Fibroblast of peridontal ligament (primary cell): ENCODE data around the gene GCK.
"Not testable (repeated sequence)": the region's sequence is repeated elsewhere in the genome, so short reads cannot be mapped to it uniquely, and the experiment has no call there.

ENCODE experiments used
- DNase-seq: peaks from one replicate; pipeline ENCODE4 v3.0.0-alpha.2; 2010; ENCODE audit errors: extremely low read depth

GCK gene

DNA sequence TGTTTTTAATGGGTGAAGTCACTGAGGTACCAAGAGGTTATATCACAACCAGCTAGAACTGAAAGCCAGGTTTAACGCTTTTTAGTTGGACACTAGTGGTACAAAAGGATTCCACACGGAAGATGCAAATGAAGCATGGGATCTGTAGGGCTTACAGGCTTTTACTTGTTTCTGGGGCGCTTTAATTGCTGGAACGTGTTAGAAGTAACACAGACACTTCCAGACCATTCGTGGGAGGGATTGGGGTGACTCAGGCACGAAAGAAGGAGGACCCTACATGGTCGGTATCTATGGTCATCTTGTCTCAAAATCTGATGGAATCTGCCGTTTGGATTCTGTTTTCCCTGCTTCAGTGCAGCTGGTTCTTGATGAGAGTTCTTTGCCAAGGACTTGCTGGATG, 12.6 kb upstream of the GCK start:
- no peak for DNase-seq

DNA sequence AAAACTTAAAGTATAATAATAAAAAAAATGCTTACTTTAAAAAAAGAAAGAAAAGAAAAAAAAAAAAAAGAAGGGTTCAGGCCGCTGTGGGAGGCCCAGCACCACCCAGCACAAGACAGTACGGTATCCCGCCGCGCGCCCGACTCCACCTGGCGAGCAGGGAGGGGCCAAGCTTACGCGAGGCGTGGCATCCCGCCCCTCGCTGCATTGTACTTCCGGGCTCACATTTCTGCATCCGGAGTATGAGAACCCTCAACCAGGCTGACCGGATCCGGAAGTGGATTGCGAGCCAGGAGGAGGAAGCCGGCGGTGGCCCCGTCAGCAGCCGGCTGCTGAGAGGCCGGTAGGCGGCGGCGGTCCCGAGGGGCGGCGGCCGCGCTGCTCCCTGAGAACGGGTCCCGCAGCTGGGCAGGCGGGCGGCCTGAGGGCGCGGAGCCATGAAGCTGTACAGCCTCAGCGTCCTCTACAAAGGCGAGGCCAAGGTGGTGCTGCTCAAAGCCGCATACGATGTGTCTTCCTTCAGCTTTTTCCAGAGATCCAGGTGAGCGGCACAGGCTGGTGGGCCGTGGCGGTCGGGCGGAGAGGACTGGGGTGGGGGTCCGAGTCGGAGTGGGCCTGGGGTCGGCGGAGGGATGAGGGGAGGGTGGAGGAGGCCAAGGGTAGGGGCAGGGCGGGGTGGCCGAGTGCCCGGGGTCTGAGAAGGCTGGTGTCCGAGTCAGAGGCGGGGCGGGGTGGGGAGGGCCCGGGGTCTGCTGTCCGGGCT, 11.6 kb upstream of the GCK start, which contains the start of gene YKT6:
Gene YKT6, plus strand, starts transcription at position 280 of the 763 bp plus-strand sequence. Its CDS starts 158 bp downstream, at position 438.
- DNase-seq, result peak; percentile 89

DNA sequence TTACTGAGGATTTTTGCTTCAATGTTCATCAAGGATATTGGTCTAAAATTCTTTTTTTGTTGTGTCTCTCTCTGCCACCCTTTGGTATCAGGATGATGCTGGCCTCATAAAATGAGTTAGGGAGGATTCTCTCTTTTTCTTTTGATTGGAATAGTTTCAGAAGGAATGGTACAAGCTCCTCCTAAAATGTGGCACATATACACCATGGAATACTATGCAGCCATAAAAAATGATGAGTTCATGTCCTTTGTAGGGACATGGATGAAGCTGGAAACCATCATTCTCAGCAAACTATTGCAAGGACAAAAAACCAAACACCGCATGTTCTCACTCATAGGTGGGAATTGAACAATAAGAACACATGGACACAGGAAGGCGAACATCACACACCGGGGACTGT, 10.9 kb upstream of the GCK start:
- DNase-seq, result not testable (repeated sequence)

DNA sequence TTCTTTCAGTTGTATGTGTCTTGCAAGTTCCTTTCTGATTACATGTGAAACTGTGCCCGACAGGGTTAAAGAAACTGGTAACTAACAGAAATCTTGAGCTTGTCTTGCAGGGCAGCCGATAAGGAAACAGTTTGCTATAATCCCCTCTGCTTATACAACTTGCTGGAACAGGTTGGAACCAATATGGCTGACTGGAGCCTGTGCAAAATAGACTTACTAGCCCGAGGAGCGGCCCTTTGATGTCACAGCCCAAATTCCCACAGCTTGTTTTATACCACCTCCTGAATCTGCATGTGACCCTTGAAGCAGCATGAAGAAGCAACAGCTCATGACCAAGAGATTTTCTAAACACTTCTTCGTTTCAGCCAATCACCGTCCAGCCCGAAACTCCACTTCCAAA, 8.2 kb upstream of the GCK start:
- no peak for DNase-seq

DNA sequence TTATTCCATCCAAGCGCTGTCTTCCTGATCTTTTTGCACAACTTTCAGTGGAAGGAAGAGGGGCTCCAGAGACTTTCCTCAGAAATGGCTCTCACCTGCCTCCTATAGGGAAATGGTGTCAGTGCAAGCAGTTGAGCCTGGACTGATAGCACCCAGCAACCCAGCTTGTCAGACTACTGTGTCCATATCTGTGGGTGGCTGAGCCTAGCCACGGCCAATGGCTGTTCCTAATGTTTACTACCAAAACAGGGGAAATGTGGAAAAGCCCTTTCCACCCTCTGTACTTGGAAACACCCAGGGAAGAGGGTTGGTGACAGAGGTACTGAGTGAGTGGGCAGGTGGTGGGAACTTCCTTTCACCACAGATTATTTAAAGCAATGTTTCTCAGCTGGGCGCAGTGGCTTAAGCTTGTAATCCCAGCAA, 7.2 kb upstream of the GCK start:
- DNase-seq, result peak; percentile 71

DNA sequence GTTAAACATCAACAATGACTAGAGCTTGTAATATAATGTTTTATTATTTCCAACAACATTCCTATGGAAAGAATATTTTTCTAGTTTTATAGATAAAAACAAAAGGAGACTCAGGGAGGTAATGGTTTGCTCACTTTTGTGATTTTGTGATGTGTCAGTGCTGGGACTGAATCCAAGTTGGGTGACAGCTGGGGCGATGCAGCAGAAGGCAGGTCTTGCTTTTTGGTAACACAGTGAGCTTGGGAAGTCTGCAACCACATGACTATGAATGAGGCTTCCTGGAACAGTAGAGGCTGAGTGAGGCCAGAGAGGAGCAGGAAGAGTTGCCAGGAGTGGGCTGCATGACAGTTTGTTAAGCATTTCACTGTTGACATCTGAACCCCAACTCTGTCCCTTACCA, 6.7 kb upstream of the GCK start:
- DNase-seq, result no peak

DNA sequence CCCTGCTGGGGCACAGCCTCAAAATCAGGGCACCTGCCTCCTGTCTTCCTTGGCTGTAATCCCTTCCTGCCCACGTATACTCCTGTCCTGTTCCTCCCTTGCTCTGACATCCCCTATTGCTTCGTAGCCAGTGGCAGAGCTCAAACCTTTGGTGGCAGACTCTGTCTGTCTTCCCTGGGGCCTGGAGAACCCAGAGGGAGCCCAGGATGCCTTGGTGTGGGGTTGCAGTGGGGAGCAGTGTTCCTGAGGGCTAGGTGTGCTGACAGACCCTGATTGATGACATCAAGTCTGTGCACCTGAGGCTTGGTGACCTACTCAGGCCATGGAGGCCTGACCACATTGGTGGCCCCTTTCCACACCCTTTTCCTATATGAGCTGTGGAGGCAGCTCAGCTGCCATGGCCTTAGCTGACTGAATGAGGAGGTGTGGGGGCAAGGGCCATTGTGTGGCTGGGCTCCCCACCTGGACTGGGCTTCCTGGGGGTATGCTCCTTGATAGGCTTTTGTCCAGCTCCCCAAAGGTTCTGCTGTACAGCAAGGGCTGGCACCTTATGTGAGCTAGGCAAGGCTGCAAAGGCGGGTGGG, 5.4 kb upstream of the GCK start:
- no peak for DNase-seq

DNA sequence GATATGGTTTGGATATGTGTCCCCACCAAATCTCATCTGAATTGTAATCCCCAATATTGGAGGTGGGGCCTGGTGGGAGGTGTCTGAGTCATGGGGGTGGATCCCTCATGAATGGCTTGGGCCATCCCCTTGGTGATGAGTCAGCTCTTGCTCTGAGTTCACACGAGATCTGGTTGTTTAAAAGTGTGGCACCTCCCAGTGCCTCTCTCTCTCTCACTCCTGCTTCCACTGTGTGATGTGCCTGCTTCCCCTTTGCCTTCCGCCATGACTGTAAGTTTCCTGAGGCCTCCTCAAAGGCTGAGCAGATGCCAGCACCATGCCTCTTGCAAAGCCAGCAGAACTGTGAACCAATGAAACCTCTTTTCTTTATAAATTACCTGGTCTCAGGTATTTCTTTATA, 4.8 kb upstream of the GCK start:
- DNase-seq, result no peak

DNA sequence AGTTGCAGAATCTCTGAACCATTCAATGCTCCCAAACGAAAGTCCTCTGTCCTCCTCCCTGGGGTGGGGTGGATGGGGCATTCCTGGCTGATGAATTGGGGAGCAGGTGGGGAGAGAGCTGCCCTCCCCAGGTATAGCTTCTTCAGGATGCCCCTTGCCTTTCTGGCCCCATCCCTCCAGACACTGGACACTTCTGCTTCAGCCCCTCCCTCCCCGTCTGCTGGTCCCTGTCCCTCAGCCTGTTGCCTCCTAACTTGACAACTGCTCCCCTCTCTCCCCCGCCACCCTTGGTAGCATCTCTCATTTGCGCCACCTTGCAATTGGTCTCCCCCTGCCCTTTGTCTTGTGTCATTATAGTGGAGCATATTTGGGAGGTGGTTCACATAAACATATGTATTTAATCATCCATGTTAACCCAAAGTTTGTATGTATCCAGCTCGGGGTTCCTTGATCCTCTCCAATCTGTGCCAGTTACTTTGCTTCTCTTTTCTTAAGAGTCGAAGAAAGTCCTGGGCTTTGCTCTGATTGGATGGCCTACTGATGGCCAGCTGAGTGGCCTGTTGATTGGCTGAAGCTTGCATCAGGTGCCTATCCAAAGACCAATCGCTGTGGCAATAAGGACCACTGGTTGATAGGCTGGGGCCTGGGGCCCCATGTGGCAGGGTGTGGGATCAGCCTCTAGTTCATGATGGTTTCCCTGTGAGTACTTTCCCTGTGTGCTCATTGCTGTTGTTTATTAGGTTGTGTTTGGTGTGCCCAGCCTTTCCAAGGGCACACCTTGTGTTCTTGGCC, 4.0 kb upstream of the GCK start:
- DNase-seq, result no peak

DNA sequence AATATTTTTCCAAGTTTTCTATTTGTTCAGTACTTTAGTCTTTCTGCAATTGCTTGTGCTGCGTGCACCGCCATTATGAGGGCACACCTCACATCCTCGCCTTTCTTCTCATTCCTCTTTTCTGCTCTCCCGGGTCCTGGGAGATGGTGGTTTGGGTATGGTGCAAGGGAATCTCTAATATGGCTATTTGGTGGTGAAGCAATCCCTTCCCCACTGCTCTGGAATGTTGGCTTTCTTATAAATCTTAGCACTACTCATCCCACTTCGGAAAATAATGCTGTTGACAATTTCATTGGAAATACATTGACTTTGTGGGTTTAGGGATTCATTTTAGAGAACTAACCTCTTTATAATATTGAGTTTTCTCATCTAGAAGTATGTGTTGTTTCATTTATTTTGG, 1.9 kb upstream of the GCK start:
- no peak for DNase-seq

DNA sequence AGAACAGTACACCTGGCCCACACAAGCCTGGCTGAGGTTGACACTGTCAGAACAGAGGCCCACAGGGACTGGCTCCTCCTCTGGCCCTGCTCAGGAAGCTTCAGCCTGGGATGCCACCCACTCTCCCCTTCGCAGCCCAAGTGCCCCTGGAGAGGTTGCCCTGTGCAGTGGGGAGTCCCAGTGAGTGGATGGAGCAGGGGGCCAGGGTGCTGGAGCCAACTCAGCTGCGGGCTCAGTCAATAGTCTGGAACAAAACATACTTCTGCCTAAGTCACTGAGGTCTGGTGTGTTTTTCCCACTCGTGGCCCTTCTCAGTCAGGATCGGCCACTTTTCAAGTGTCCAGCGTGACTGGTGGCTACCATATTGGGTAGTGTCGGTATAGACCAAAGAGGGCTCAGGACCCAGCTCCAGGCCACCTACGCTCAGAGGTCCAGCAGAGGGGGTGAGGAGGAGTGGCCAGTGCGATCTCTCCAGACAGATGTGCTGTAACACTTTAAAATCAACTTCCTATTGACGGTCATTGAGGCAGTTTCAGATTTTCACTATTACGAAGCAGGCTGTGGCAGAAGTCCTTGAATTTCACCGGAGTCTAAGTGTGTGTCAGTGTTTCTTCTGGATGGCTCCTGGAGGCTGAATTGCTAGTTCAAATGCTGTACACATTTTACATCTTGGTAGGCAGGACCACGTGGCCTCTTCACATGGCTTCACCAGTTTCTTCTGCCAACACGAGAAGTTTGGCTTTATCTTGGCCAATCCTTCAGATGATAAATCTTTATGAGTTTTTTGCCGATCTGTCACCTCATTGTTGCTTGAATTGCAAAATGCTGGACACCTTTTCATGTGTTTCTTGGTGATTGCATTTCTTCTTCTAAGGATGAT, 994 bp upstream of the GCK start:
- no peak for DNase-seq

DNA sequence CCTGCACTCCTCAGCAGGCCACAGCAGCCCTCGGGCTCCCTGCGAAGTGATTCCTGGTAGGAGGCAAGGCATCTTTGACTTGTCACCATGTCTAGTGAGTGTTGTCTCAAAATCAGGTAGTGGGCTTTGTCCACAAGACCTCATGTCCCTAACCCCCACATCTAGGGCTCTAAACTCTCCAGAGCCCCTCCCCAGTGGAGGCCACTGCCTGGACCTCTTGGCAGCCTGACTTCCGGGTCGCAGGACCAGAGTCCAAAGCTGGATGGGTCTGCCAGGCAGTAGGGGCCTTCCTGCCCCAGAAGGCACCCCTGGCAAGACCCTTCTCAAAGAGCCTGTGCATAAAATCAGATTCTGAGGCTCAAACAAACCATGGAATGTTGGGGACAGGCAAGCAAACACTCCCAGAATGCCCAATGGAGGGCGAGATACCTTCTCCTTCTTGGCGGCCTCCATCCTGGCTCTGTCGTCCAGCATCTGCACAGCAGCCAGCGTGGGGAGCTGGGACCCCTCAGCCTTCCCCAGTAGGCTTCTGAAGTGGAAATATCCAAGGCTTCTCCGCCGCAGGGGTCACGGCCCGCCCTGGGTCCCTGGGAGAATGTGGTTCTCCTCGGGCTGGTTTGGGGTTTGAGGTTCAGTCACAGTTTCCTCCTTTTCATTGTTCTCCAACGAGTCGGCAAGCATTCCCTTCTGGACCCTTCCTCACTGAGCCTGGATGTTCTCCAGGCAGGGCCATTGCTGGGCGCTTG, 586 bp downstream of the GCK start:
- no peak for DNase-seq

DNA sequence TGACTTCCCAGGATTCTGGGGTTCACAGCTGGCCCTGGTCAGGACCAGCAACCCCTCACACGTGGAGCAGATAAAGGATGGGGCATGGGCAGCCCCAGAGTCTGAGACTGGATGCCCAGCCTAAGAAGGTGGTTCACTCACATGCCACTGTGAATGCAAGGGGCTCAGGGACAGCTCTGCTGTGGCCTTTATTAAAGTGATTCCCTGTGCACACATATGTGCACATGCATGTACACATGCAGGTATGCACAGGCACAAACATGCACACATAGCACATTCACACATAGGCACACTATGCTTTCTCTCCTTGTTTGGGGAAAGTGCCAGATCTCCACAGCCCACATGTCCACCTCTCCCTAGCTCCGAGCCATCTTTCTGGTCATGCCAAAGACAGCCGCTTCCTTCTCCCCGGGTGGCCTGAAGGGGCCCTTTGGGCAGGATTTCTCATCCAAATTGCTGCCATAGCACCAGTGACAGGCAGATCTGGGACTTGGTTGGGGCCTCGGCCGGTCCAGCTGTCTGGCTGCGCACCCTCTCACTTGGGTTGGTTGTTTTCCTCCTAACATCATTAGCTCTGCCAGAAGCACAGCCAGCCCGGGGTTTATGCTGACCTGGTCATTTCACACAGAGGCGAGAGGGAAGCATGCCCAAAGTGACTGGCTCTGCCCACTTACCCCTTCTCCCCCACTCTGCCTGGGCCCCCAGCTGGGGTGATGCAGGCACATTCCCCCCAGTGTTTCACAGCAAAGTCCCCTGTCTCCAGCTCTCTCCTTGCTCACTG, 1.4 kb downstream of the GCK start:
- no peak for DNase-seq

DNA sequence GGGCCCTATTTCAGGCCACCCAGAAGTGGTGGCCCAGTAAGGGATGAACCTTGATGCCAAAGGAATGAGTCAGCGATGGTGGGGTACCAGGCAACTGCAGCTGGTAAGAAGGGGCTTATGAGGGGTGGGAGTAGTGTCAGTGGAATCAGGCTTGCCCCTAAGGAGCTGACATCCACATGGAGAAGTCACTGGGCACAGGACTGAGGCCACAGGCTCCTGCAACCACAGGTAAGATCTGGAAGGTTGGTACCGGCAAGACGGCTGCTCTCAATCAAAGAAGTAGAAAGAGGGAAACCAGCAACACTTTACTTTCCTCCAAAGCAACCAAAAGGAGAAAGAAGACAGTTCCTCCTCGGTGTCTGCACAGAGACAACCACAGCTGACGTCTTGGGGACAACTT, 2.5 kb downstream of the GCK start:
- DNase-seq, result no peak

DNA sequence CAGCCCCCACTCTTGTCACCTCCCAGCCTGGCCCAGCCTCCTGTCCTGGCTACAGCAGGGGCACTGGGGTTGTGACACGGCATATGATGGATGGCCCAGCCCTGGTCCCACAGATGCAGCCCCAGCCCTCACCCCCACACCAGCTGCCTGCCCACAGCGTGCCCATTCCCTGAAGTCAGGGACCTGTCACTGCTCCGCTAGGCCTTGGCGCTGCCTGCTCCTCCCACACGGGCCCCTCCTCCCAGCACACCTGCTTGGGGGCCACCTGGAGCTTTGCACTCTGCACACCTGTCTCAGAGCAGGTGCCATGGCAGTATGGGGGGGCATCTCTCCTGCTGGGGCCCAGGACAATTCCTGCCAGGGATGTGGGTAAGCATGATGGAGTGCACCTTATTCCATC, 3.5 kb downstream of the GCK start:
- DNase-seq, result no peak

DNA sequence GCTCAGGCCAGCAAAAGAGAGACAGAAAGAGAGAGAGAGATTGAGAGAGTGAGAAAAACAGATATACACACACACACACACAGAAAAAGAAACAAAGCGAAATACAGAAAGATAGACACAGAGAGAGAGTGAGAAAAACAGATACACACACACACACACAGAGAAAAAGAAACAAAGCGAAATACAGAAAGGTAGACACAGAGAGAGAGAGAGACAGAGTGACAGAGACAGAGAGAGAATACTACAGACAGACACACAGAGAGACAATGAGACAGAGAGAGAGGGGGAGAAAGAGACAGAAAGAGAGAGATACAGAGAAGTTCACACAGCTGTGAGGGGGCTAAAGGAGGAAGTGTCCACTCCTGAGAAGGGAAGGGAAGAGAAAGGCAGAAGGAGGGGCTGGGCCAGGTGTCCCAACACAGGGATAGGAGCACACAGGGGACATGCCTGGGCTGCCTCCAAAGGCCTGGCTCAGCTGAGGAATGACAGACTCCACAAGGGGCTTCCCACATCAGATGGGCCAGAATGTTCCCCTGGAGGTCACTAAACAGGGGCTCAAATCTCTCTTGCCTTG, 4.3 kb downstream of the GCK start:
- no peak for DNase-seq

DNA sequence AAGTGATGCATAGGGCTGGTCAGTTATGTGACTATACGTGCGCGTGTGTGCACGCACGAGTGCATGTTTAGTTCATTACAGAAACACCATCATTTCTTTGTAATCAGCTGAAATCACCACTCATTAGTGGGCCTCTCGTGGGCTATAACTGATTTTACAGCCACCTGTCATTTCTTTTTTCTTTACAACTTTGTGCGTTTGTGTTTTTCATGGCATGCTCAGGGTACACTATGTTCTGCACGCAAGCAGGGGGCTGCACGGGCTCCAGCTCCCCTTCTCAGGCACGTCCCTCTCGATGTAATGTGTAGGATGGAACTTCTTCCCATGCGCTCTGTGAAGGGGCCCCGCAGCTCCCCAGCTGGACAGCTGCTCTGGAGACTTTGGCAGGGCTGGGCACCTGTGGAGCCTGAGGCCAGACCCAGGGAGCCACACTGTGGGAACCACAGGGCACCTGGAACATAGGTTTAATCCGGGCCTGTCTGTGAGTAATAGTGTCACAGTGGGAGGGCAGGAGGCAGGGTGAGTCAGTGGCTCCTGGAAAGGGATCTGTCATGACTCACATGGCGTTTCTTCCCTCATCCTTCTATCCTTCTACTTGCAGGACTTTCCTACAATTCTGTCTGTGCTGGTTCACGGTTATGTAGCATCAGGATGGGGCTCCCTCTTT, 4.9 kb downstream of the GCK start:
- peak; percentile 56 for DNase-seq

DNA sequence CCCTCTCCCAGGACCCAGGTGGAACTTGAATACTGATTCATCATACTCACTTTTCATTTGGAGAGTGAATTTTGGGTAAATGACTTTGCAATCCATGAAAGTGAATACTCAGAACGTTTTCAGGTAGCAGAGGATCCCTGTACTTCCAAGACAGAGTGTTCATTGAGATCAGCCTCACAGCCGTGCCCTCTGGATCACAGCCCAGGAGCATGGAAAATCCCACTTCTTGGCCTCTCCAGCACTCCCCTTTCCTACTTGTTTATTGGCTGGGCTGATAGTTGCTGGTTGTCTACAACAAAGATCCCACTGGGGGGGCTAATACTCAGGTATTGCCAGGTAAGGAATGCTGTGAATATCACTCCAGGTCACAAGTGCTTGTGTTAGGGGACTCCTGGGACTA, 5.9 kb downstream of the GCK start:
- no peak for DNase-seq

DNA sequence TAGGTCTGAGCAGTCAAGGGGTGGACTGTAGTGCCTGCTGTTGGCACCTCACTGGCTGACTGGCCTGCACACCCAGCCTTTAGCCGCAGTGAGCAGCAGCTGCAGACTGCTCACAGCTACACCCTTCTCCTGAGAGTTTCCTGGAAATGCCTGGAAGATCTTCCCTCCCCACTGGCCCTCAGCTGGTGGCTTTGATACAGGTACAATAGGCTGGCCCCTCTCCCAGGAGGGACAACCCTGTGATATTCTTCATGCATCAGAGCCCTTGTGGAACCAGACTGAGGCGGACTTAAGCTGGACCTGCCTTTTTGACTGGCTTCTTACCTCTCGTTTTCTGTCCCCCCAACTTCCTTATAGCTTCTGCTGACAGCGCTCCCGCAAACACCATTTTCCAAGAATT, 6.4 kb downstream of the GCK start:
- DNase-seq, result no peak
